ENCODE results near the gene RAMP3. TPM values are rescaled to one million over a fixed set of nuclear protein-coding genes. Genes with fewer than 3 reads are reported as not detected.

Gene RAMP3
- total and polyA plus RNA-seq, 11 donors, result 19.2 to 107 (median 38.9) TPM

GRCh38 chr7:45157286-45157652 is 322 bp upstream of the RAMP3 start:
- peaks cover 0 to 21% (median 4%) of the 10 kb centered on the region in 12 donors for H3K4me1 ChIP-seq
- H3K27me3 ChIP-seq, result peaks cover 0 to 18% (median 9%) of the 10 kb centered on the region in 9 donors
- intact Hi-C loops (cut with DNase I), result loop anchor here in 8 of 10 donors (2.0 to 10.0 kb wide), 9 partner anchors 55 to 708 kb away; no protein-coding TSS in a partner anchor
- TF ChIP-seq POLR2A (IDR thresholded peaks at IDR 0.05) (no peak), CTCF (IDR thresholded peaks at IDR 0.05) (no peak)
- ATAC-seq (no peak), DNase-seq (no peak)
- peak overlapping the region in 9 of 12 donors; percentile 66 to 93 (median 83) for H3K27ac ChIP-seq
- no peaks in the 10 kb centered on the region for H3K9me3 ChIP-seq
- no peaks in the 10 kb centered on the region for H3K36me3 ChIP-seq
- 9 to 28% (median 18%) methylated on average over 9 to 14 of the region's 14 CpGs for WGBS, 4 donors
- peak overlapping the region; percentile 24 to 75 (median 68) for H3K4me3 ChIP-seq

GRCh38 chr7:45158471-45158870 is 880 bp downstream of the RAMP3 start:
- intact Hi-C loops (cut with DNase I), result loop anchor here in 8 of 10 donors (5.0 to 10.0 kb wide), 8 partner anchors 54 to 706 kb away; no protein-coding TSS in a partner anchor
- no peak for TF ChIP-seq POLR2A (IDR thresholded peaks at IDR 0.05)
- no peak for TF ChIP-seq CTCF (IDR thresholded peaks at IDR 0.05)
- DNase-seq (peak in 1 of 5 donors; percentile 23), ATAC-seq (no peak)
- H3K27me3 ChIP-seq, result peaks cover 0 to 18% (median 9%) of the 10 kb centered on the region in 9 donors
- H3K4me1 ChIP-seq, result peaks cover 0 to 21% (median 4%) of the 10 kb centered on the region in 12 donors
- peak overlapping the region; percentile 24 to 75 (median 68) for H3K4me3 ChIP-seq
- 63 to 77% (median 70%) methylated on average over 1 of the region's 1 CpG for WGBS, 4 donors
- no peaks in the 10 kb centered on the region for H3K9me3 ChIP-seq
- H3K36me3 ChIP-seq, result peaks cover 0 to 3% (median 0%) of the 10 kb centered on the region in 9 donors
- H3K27ac ChIP-seq, result peak overlapping the region; percentile 66 to 93 (median 83)

GRCh38 chr7:45159296-45159695 is 1.7 kb downstream of the RAMP3 start:
- DNase-seq (peak in 1 of 5 donors; percentile 11), ATAC-seq (no peak)
- intact Hi-C loops (cut with DNase I), result loop anchor here in 8 of 10 donors (5.0 to 10.0 kb wide), 8 partner anchors 53 to 706 kb away; no protein-coding TSS in a partner anchor
- H3K27ac ChIP-seq, result peak overlapping the region; percentile 53 to 93 (median 83)
- peak overlapping the region; percentile 24 to 75 (median 68) for H3K4me3 ChIP-seq
- H3K27me3 ChIP-seq, result peaks cover 0 to 18% (median 9%) of the 10 kb centered on the region in 9 donors
- H3K36me3 ChIP-seq, result peaks cover 0 to 9% (median 0%) of the 10 kb centered on the region in 9 donors
- peaks cover 0 to 21% (median 4%) of the 10 kb centered on the region in 12 donors for H3K4me1 ChIP-seq
- TF ChIP-seq CTCF (IDR thresholded peaks at IDR 0.05) (no peak), POLR2A (IDR thresholded peaks at IDR 0.05) (no peak)
- 71 to 84% (median 77%) methylated on average over 3 to 4 of the region's 4 CpGs for WGBS, 4 donors
- H3K9me3 ChIP-seq, result peaks cover 0 to 8% (median 5%) of the 10 kb centered on the region in 12 donors

GRCh38 chr7:45160417-45160881 is 2.9 kb downstream of the RAMP3 start:
- 53 to 70% (median 58%) methylated on average over 10 of the region's 10 CpGs for WGBS, 4 donors
- Histone ChIP-seq H3K4me1 (peaks cover 0 to 16% (median 0%) of the 10 kb centered on the region in 12 donors), H3K4me3 (peak overlapping the region in 9 of 12 donors; percentile 13 to 75 (median 66)), H3K9me3 (peaks cover 0 to 17% (median 9%) of the 10 kb centered on the region in 12 donors), H3K36me3 (peaks cover 0 to 9% (median 0%) of the 10 kb centered on the region in 9 donors), H3K27me3 (peaks cover 0 to 18% (median 9%) of the 10 kb centered on the region in 9 donors), H3K27ac (peak overlapping the region in 11 of 12 donors; percentile 20 to 93 (median 83))
- intact Hi-C loops (cut with DNase I), result loop anchor here in 2 of 10 donors (2.0 kb wide), 1 partner anchor 50 kb away; no protein-coding TSS in a partner anchor
- ATAC-seq, result peak in 2 of 4 donors; percentile 15 to 20
- DNase-seq, result peak in 1 of 5 donors; percentile 39
- no peak for TF ChIP-seq CTCF (IDR thresholded peaks at IDR 0.05)
- TF ChIP-seq POLR2A (IDR thresholded peaks at IDR 0.05), result no peak
